ENCODE data around the gene CAST. TPM values are rescaled to one million over a fixed set of nuclear protein-coding genes. Genes with fewer than 3 reads are reported as not detected.

The CAST gene
- total and polyA plus RNA-seq, 4 experiments from 2014 or later = 24.0 to 207 (median 147) TPM

GRCh38 chr5:96821260-96821916 lies 159.2 kb downstream of the CAST start:
- Histone ChIP-seq H3K27ac (ENCODE audit: low read depth, low read length) (no peak overlapping the region), H3K9me3 (ENCODE audit: control insufficient read depth in 1 of 2, low read length in 2 of 2) (no peaks in the 10 kb centered on the region), H3K4me1 (ENCODE audit: insufficient read depth, low read length) (peaks cover 48% of the 10 kb centered on the region), H3K4me3 (ENCODE audit: low read length in 2 of 2) (no peak overlapping the region), H3K36me3 (ENCODE audit: insufficient read depth, low read length) (no peaks in the 10 kb centered on the region), H3K27me3 (ENCODE audit: insufficient read depth, low read length) (no peaks in the 10 kb centered on the region)
- peaks cover 0 to 2% of the 10 kb centered on the region in 2 donors for H3K27me3 Mint-ChIP-seq
- peak overlapping the region in 1 of 8 donors; percentile 22 for H3K4me3 Mint-ChIP-seq
- no peaks in the 10 kb centered on the region for H3K36me3 Mint-ChIP-seq
- ChIA-PET CTCF (ENCODE audit: partially characterized antibody) (interaction anchor here (0.6 to 7.6 kb wide), 10 partner anchors 8 to 340 kb away, joined by 3 to 74 read pairs (median 4); partner anchors contain the start of gene ERAP1), POLR2A (ENCODE audit: partially characterized antibody) (interaction anchor here (0.6 to 8.3 kb wide), 3 partner anchors 15 to 114 kb away, joined by 3 to 263 read pairs (median 3); partner anchors contain the start of genes ERAP1 and LNPEP)
- peak overlapping the region in 6 of 7 donors; percentile 17 to 73 (median 56) for H3K27ac Mint-ChIP-seq
- intact Hi-C loops (cut with micrococcal nuclease) = loop anchor here (5.0 kb wide), 2 partner anchors 34 to 474 kb away; no protein-coding TSS in a partner anchor
- DNase-seq = no peak
- H3K9me3 Mint-ChIP-seq = no peaks in the 10 kb centered on the region
- peaks cover 45 to 66% (median 58%) of the 10 kb centered on the region in 4 donors for H3K4me1 Mint-ChIP-seq

- intact Hi-C loops (cut with micrococcal nuclease) = loop anchor here (1.0 to 5.0 kb wide), 5 partner anchors 16 to 476 kb away; partner anchors contain the start of gene ERAP1
- Histone ChIP-seq H3K4me3 (ENCODE audit: low read length in 2 of 2) (no peak overlapping the region), H3K4me1 (ENCODE audit: insufficient read depth, low read length) (peaks cover 35% of the 10 kb centered on the region), H3K27me3 (ENCODE audit: insufficient read depth, low read length) (no peaks in the 10 kb centered on the region), H3K27ac (ENCODE audit: low read depth, low read length) (no peak overlapping the region), H3K9me3 (ENCODE audit: control insufficient read depth in 1 of 2, low read length in 2 of 2) (no peaks in the 10 kb centered on the region), H3K36me3 (ENCODE audit: insufficient read depth, low read length) (no peaks in the 10 kb centered on the region)
- Mint-ChIP-seq H3K27ac (peak overlapping the region in 6 of 7 donors; percentile 9 to 81 (median 54)), H3K27me3 (peaks cover 0 to 2% of the 10 kb centered on the region in 2 donors), H3K36me3 (no peaks in the 10 kb centered on the region), H3K9me3 (no peaks in the 10 kb centered on the region), H3K4me1 (peaks cover 34 to 54% (median 44%) of the 10 kb centered on the region in 4 donors), H3K4me3 (peak overlapping the region in 2 of 8 donors; percentile 54 to 63)
- DNase-seq = peak; percentile 37 to 51 (median 40)
- ChIA-PET CTCF (ENCODE audit: partially characterized antibody) (interaction anchor here (0.6 to 7.6 kb wide), 6 partner anchors 16 to 338 kb away, joined by 3 to 74 read pairs (median 4); partner anchors contain the start of gene ERAP1), POLR2A (ENCODE audit: partially characterized antibody) (no interaction called here)
Observed at GRCh38 chr5:96822686-96823459, 160.7 kb downstream of the CAST start.

GRCh38 chr5:96823900-96824380 lies 161.8 kb downstream of the CAST start:
- peak in 1 of 5 donors; percentile 35 for DNase-seq
- intact Hi-C loops (cut with micrococcal nuclease) = loop anchor here (1.0 to 5.0 kb wide), 5 partner anchors 17 to 477 kb away; partner anchors contain the start of gene ERAP1
- H3K4me1 ChIP-seq (ENCODE audit: insufficient read depth, low read length) = peaks cover 28% of the 10 kb centered on the region
- Mint-ChIP-seq H3K4me3 (peak overlapping the region in 1 of 8 donors; percentile 4), H3K4me1 (peaks cover 31 to 46% (median 38%) of the 10 kb centered on the region in 4 donors), H3K27ac (peak overlapping the region in 3 of 7 donors; percentile 14 to 83 (median 49)), H3K9me3 (no peaks in the 10 kb centered on the region), H3K27me3 (peaks cover 0 to 2% of the 10 kb centered on the region in 2 donors), H3K36me3 (no peaks in the 10 kb centered on the region)
- H3K4me3 ChIP-seq (ENCODE audit: low read length in 2 of 2) = no peak overlapping the region
- H3K36me3 ChIP-seq (ENCODE audit: insufficient read depth, low read length) = no peaks in the 10 kb centered on the region
- ChIA-PET CTCF (ENCODE audit: partially characterized antibody) (interaction anchor here (0.7 to 4.7 kb wide), 3 partner anchors 18 to 73 kb away, joined by 3 to 57 read pairs (median 5); no protein-coding TSS in a partner anchor), POLR2A (ENCODE audit: partially characterized antibody) (no interaction called here)
- H3K9me3 ChIP-seq (ENCODE audit: control insufficient read depth in 1 of 2, low read length in 2 of 2) = no peaks in the 10 kb centered on the region
- no peaks in the 10 kb centered on the region for H3K27me3 ChIP-seq (ENCODE audit: insufficient read depth, low read length)
- no peak overlapping the region for H3K27ac ChIP-seq (ENCODE audit: low read depth, low read length)

Other genes starting within 250 kb of the CAST start
- not detected for gene PCSK1, start 229.1 kb upstream of the CAST start, total RNA-seq
- gene PCSK1, start 229.1 kb upstream of the CAST start, polyA plus RNA-seq = not detected
- gene ERAP1, start 145.6 kb downstream of the CAST start, total RNA-seq = 100 to 1,000 TPM; 158 to 176 TPM
- 10 to 100 TPM; 51.3 to 58.9 TPM for gene ERAP1, start 145.6 kb downstream of the CAST start, polyA plus RNA-seq
- gene ERAP2, start 214.1 kb downstream of the CAST start, total RNA-seq = 100 to 1,000 TPM; 107 to 112 TPM
- gene ERAP2, start 214.1 kb downstream of the CAST start, polyA plus RNA-seq = 100 to 1,000 TPM in 1 of 2 donors, 1 to 10 TPM in 1; 4.7 to 112 TPM